ENCODE data around the gene TJP3. TPM values are rescaled to one million over a fixed set of nuclear protein-coding genes. Genes with fewer than 3 reads are reported as not detected.

Gene TJP3
- total RNA-seq, 4 donors from 2014 or later, result 0.06 to 4.2 (median 0.17) TPM; not detected in 1

- H3K9me3 ChIP-seq, result peaks cover 0 to 5% (median 0%) of the 10 kb centered on the region in 4 donors
- DNase-seq (ENCODE audit: extremely low spot score), result no peak
- peak overlapping the region; percentile 43 to 78 (median 68) for H3K27ac ChIP-seq (replicated peaks in 1 of 4)
- H3K4me3 ChIP-seq, result peak overlapping the region; percentile 19 to 34 (median 22)
- H3K36me3 ChIP-seq, result peaks cover 6 to 13% (median 11%) of the 10 kb centered on the region in 4 donors
- intact Hi-C loops (cut with DNase I), result no loop called here
- 83% methylated on average over 11 of the region's 12 CpGs for WGBS
- TF ChIP-seq POLR2A (IDR thresholded peaks at IDR 0.05; ENCODE audit: low read depth) (no peak), CTCF (IDR thresholded peaks at IDR 0.05) (no peak)
- H3K27me3 ChIP-seq, result no peaks in the 10 kb centered on the region
- H3K4me1 ChIP-seq, result peaks cover 27 to 85% (median 74%) of the 10 kb centered on the region in 4 donors
Measured at GRCh38 chr19:3687393-3687773, 20.8 kb upstream of the TJP3 start.

- TF ChIP-seq POLR2AphosphoS5 (IDR thresholded peaks at IDR 0.05) (peak in 1 of 2 donors; percentile 42), EP300 (IDR thresholded peaks at IDR 0.05) (no peak)
- peak overlapping the region; percentile 19 to 34 (median 22) for H3K4me3 ChIP-seq
- DNase-seq (ENCODE audit: extremely low spot score), result no peak
- H3K9me3 ChIP-seq, result peaks cover 0 to 5% (median 0%) of the 10 kb centered on the region in 4 donors
- H3K27ac ChIP-seq (replicated peaks in 1 of 4), result peak overlapping the region; percentile 43 to 78 (median 68)
- intact Hi-C loops (cut with DNase I), result no loop called here
- peaks cover 6 to 13% (median 11%) of the 10 kb centered on the region in 4 donors for H3K36me3 ChIP-seq
- peaks cover 25 to 85% (median 74%) of the 10 kb centered on the region in 4 donors for H3K4me1 ChIP-seq
- 52% methylated on average over 12 of the region's 55 CpGs for WGBS
- no peaks in the 10 kb centered on the region for H3K27me3 ChIP-seq
Measured at GRCh38 chr19:3687774-3688706, 20.1 kb upstream of the TJP3 start.

GRCh38 chr19:3690551-3691371, 17.4 kb upstream of the TJP3 start:
- H3K27ac ChIP-seq (replicated peaks in 1 of 4), result peak overlapping the region in 2 of 4 donors; percentile 95 to 98
- WGBS, result 91% methylated on average over 31 of the region's 31 CpGs
- intact Hi-C loops (cut with DNase I), result no loop called here
- peaks cover 21 to 87% (median 77%) of the 10 kb centered on the region in 4 donors for H3K4me1 ChIP-seq
- H3K9me3 ChIP-seq, result no peaks in the 10 kb centered on the region
- no peak for TF ChIP-seq POLR2AphosphoS5 (IDR thresholded peaks at IDR 0.05)
- TF ChIP-seq CTCF (IDR thresholded peaks at IDR 0.05), result no peak
- TF ChIP-seq POLR2A (IDR thresholded peaks at IDR 0.05; ENCODE audit: low read depth), result no peak
- TF ChIP-seq EP300 (IDR thresholded peaks at IDR 0.05), result no peak
- H3K36me3 ChIP-seq, result peaks cover 0 to 11% (median 10%) of the 10 kb centered on the region in 4 donors
- no peak for DNase-seq (ENCODE audit: extremely low spot score)
- no peak overlapping the region for H3K4me3 ChIP-seq
- no peaks in the 10 kb centered on the region for H3K27me3 ChIP-seq

- 92% methylated on average over 16 of the region's 16 CpGs for WGBS
- Histone ChIP-seq H3K36me3 (peaks cover 0 to 15% (median 12%) of the 10 kb centered on the region in 4 donors), H3K27ac (replicated peaks in 1 of 4) (peak overlapping the region in 2 of 4 donors; percentile 95 to 98), H3K9me3 (no peaks in the 10 kb centered on the region), H3K27me3 (no peaks in the 10 kb centered on the region), H3K4me3 (no peak overlapping the region), H3K4me1 (peaks cover 21 to 87% (median 76%) of the 10 kb centered on the region in 4 donors)
- intact Hi-C loops (cut with DNase I), result no loop called here
- DNase-seq (ENCODE audit: extremely low spot score), result no peak
- TF ChIP-seq POLR2A (IDR thresholded peaks at IDR 0.05; ENCODE audit: low read depth) (no peak), POLR2AphosphoS5 (IDR thresholded peaks at IDR 0.05) (no peak), CTCF (IDR thresholded peaks at IDR 0.05) (no peak), EP300 (IDR thresholded peaks at IDR 0.05) (no peak)
Measured at GRCh38 chr19:3691372-3691716, 16.8 kb upstream of the TJP3 start.

DNA sequence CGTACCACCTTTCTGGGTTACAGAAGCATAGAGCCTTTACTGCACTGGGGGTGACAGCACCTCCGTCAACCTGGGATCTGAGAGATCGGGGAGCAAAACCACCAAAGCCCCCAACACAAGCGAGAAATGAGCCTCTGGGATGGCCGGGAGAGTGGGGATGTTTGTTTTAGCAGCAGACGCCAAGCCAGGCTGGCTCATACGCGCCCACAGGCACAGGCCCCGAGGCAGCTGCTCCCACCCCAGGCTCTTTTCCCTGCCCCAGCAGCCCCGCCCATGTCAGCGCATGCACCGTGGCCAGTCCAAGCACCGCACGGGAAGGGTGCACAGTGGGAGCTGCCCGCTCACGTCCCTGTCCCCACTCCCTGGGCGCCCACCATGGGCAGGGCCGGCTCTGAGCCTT, 16.5 kb upstream of the TJP3 start:
- Histone ChIP-seq H3K36me3 (peaks cover 0 to 15% (median 12%) of the 10 kb centered on the region in 4 donors), H3K9me3 (no peaks in the 10 kb centered on the region), H3K27ac (replicated peaks in 1 of 4) (peak overlapping the region; percentile 93 to 99 (median 96)), H3K4me3 (no peak overlapping the region), H3K27me3 (no peaks in the 10 kb centered on the region), H3K4me1 (peaks cover 21 to 87% (median 76%) of the 10 kb centered on the region in 4 donors)
- WGBS, result 96% methylated on average over 18 of the region's 18 CpGs
- intact Hi-C loops (cut with DNase I), result no loop called here
- no peak for DNase-seq (ENCODE audit: extremely low spot score)
- no peak for TF ChIP-seq POLR2A (IDR thresholded peaks at IDR 0.05; ENCODE audit: low read depth)
- TF ChIP-seq POLR2AphosphoS5 (IDR thresholded peaks at IDR 0.05), result no peak
- TF ChIP-seq EP300 (IDR thresholded peaks at IDR 0.05), result no peak
- no peak for TF ChIP-seq CTCF (IDR thresholded peaks at IDR 0.05)

All from esophagus muscularis mucosa (tissue), 4 donors.